HuH-7 (cell line): ENCODE measurements around the gene BMP10.
"Not testable (repeated sequence)": the region's sequence is repeated elsewhere in the genome, so short reads cannot be mapped to it uniquely, and the experiment has no call there.

ENCODE experiments used
- DNase-seq: peaks from one replicate; pipeline ENCODE4 v3.0.0; 2011; ENCODE audit warnings: low spot score

Gene BMP10

GRCh38 chr2:68895981-68896380, 24.8 kb upstream of the BMP10 start:
- DNase-seq: not testable (repeated sequence)

- DNase-seq: no peak
These were observed 18.3 kb upstream of the BMP10 start for GRCh38 chr2:68889500-68889899.

DNA sequence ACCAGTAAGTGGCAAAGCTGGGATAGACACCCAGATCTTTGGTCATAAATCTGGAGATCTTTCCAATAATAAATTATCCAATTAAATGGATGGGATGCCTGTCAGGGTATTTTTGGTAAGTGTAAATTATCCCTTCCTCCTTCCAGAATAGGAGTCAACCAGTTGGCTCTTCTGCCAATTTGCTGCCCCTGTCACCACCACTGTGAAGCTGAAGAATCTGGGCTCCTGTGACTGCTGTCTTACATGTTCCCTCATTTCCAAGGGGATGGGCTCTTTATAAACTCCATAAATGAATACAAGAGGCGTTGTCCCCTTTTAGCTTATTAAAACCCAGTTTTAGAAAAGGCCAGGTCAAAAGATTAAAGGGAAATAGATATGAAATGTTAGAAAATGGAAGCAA, 17.8 kb upstream of the BMP10 start:
- DNase-seq: no peak

GRCh38 chr2:68888038-68888704, 17.0 kb upstream of the BMP10 start:
- DNase-seq: no peak

DNA sequence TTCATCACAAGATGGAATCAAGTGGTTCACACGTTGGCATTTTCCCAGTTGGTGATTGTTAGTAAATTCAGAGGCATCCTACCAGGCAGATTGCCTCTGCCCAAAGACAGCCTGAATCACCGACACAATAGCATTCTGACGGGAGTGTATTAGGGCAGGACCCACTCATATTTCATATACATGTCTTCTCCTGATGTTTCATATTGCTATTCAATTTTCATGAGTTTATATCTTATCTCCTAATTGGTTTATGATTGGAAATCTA, 14.5 kb upstream of the BMP10 start:
- DNase-seq: no peak

- DNase-seq: no peak
These were observed 14.0 kb upstream of the BMP10 start for GRCh38 chr2:68885074-68885810.

DNA sequence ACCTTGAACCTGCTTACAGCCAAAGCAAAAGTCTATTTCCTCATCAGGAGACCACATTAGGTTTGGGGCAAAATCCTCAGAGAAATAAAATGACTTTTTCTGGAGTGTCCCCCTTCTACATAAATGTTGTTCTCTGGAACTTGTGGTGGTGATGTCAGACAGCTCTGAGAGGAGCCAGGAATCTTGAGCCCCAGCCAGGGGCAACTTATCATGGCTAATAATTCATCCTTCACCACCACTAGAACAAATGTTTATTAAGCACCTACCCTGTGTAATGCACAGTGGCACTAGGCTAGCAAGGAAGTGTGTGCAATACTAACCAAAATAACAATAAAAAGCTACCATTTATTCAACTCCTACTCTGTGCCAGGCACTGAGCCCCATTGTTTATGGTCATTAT, 9.0 kb upstream of the BMP10 start:
- no peak for DNase-seq

DNA sequence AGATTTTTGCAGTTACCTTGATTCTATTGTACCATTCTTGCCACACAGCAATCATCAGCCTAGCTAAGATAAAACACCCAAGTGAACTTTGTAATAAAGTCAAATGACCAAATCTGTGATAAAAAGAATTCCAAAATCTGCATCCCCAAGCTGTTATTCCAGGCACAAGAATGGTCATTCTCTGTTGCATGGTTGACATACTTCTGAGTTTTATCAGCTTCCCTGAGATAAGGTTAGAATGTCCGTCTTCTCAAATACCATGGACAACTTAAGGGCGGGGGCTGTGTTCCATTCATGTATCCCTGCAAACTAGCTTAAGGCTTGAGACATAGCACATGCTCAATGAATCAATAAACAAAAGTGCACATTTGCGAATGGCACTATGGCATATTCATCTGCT, 8.1 kb upstream of the BMP10 start:
- no peak for DNase-seq

DNA sequence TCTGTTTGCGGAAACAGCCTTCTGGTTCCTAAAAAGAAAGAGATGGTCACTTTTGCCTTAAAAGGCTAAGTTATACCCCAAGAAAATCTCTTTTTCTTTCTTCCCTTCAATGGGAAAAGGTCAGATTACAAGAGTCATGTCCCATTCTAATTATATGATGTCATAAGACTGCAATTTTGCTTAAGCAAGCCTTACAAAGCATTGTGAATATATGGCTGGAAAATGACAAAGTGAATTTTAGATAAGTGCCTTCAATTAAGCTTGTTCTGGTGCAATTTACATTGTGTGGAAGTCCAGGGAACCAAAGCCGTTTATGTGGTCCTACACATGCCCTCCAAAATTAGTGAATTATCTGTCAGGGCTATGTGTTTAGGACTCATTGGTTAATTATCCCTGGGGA, 7.6 kb upstream of the BMP10 start:
- DNase-seq: no peak

DNA sequence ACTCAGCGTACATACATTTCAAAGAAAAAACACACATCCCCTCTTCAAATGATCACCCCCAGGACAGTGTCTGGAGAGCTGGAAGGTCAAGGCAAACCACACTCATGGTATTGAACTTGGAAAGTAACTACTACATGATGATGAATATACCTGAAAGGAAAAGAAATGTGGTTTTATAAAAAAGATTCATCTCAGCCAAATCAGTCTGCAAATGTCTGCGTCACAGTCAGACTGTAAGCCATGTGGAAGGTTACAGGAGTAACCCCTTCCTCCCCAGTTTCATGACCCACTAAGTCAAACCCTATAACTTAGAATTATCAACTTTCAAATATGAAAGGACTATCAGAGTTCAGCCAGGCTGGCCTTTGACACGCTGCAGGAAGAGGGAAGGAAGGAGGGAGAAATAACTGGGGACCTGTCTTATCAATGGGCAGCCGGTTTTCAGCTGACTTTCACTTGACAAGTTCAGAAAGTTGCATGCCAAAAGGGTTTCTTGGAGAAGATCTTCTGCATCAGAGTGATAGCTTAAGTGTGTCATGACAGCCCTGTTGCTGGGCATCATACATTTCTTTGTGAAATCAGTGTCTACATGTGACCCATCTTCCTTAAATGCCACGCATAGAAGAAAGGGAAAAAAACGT, 7.0 kb upstream of the BMP10 start:
- no peak for DNase-seq

DNA sequence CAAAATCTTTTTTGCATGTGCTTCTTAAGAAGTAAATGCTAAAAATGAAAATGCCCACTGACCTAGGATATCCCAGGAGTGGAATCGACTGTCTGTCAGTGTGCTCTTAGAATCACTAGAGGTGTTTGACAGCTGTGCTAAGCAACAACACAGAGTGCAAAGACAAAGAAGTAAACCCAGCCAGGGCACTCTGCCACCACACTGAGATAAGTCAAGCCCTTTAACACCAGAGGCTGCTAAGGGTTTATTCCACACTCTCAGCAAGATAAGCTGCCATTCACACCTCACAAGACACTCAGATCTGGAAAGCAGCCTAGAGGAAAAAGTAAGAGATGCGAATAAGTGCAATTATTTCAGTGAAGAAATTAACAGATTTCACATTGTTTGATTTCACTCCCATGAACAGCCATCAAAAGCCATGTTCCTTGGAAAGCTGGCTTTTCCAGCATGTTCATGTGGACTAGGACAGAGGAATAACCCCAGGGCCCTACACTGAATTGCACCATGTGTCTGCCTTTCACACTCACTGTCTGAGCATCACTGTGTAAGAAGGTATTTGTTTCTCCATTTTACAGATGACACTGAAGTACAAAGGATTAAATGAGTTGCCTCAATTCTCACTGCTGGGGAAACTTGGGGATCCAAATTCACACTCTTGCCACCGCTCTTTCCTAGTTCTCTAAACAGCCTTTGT, 6.0 kb upstream of the BMP10 start:
- DNase-seq: no peak

DNA sequence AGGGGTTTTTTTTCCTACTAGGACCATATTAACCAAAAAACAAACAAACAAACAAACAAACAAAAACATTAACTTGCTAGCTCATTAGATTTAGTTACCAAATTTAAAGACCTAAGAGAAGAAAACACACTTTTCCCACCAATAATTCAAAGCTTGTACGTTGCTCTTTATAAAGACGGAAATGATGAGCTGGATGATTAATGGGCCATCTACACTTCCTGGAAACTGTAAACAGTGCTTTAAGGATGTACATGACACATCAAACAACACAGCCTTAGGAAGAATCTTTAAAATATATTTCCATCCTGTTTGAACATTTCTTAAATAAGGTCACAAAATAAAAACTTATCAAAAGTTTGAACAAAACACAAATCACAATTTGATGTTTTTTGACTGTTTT, 982 bp downstream of the BMP10 start:
- no peak for DNase-seq

DNA sequence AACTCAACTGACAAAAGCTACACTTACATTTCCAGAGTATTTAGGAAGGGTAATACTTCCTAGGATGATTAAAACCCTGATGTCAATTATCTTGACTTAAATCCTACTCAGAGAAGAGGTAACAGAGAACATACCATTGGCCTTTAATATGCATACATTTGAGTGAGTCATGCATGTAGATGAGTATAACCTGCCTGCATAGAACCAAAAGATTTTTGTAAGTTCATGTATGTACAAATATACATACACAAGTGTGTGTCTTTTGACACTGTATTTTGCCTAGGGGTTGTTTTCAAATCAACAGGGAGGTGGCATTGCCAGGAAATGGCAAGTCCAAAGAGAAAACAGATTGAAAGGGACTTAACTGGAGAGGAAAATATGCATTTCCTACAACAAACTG, 6.1 kb downstream of the BMP10 start:
- no peak for DNase-seq

DNA sequence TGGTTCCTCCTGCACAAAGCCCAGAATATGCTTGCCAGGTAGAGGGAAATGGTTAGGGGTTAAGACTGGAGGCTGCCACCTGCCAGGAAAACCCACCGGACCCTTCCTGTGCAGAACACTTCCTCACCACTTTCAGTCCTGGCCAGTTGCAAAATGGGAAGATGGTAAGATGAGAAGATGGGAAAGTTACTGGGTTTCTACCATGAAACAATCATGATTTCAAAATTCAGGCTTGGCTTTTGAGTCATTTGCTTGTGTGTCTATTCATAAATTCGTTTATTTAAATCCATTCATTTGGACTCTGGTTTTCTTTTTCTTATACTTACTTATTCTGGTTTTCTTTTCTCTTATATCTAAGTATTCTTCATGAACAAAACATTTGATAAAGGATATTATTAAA, 7.2 kb downstream of the BMP10 start:
- DNase-seq: no peak

DNA sequence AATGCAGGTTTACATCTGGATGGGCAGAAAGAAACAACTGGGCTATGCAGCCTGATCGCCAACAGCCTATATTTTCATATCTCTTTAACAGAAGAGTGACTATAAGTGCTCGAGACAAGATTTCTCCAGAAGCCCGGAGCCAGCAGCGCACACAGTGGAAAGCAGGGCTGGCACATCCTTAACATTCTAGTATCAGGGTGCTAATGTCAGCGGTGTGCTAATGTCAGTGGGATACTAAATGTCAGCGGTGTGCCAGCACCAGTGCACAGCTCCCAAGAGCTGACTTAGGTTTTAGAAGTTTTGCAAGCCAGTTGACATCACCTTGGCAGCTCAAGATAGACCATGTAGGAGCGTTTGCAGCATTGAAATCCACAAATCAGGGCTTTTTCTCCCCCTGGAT, 8.3 kb downstream of the BMP10 start:
- no peak for DNase-seq

DNA sequence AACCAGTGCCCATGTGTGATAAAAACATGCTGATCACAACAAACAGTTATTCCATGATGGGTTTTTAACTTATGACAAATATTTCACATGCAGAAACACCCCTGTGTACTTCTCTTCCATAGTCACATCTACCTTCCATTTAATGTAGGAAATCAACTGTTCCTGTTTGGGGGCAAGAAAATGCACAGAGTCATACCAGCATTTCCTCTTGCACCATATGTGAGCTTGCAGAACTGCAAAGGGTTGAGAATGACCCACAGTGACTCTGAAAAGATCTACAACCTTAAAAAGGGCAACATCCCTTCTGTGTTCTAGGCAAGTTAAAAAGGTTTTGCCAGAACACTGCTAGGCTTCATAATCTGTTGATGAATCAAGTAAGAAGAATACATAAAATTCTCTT, 9.9 kb downstream of the BMP10 start:
- DNase-seq: no peak

- no peak for DNase-seq
These were observed 11.1 kb downstream of the BMP10 start for GRCh38 chr2:68860111-68860510.

DNA sequence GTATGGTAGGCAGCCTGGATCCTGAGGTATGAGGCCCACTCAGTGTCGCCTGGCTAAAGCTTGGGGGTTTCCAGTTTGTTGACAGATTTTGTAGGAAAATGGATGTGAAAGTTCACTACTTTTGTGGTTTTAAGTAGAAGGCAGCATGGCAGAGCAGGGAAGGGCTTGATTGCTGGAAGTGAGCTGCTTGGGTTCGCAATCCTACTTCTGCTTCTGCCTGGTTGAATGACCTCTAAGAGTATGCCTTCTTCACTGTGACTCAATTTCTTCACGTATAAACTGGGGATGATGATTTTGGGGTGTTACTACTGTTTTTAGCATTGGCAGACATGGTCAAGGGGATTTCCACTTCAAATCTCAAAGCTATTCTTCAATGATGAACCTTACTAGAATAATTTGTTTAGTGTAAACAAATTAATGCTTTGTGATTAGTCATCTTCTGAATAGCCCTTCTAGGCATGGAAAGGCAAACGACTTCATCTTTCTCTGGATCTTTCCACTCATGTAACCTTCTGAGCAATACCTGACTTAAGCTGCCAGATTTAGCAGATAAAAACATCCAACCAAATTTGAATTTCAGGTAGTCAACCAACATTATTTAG, 13.2 kb downstream of the BMP10 start:
- no peak for DNase-seq

GRCh38 chr2:68857202-68857845, 13.9 kb downstream of the BMP10 start:
- DNase-seq: no peak

DNA sequence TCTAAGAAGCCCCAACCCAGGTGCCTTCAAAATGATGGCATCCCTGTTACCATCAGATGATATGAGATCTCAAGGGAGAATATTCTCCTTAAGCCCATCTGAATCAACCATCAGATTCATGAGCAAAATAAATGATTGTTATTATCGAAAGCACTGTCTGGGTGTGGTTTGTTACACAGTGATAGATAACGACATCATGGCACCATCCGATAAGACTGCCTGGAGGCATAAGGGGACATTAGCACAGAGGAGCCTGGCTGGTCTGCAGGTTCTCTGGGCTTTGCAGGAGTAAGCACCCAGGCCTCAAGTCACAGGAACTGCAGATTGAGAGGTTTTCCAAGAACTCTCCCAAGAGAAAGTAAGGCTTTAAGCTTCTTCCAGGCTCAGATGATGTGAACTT, 15.6 kb downstream of the BMP10 start:
- no peak for DNase-seq

- no peak for DNase-seq
These were observed 16.7 kb downstream of the BMP10 start for GRCh38 chr2:68854476-68854875.

- no peak for DNase-seq
These were observed 17.3 kb downstream of the BMP10 start for GRCh38 chr2:68853915-68854314.
